GM13976 (cell line): Measurements from ENCODE around the gene MAD1L1.

Source experiments
- DNase-seq: peaks from one replicate; pipeline ENCODE4 v3.0.0; 2012; ENCODE audit warnings: low spot score
- CTCF ChIP-seq: IDR thresholded peaks from 2 replicates; pipeline ENCODE4 v1.5.1; 2012; ENCODE audit warnings: borderline replicate concordance, mild to moderate bottlenecking; ENCODE audit not compliant: insufficient read depth; ENCODE audit errors: extremely low read depth, missing control alignments, control extremely low read depth
- in situ Hi-C: fragments of 300-500 bp; cut with MboI; formaldehyde crosslinking; loops from one replicate; pipeline ENCODE4 v1.12.0; 2022; ENCODE audit warnings: low sequenced_read_pairs, mixed read lengths, inconsistent platforms; ENCODE audit not compliant: unreplicated experiment

MAD1L1 gene

DNA sequence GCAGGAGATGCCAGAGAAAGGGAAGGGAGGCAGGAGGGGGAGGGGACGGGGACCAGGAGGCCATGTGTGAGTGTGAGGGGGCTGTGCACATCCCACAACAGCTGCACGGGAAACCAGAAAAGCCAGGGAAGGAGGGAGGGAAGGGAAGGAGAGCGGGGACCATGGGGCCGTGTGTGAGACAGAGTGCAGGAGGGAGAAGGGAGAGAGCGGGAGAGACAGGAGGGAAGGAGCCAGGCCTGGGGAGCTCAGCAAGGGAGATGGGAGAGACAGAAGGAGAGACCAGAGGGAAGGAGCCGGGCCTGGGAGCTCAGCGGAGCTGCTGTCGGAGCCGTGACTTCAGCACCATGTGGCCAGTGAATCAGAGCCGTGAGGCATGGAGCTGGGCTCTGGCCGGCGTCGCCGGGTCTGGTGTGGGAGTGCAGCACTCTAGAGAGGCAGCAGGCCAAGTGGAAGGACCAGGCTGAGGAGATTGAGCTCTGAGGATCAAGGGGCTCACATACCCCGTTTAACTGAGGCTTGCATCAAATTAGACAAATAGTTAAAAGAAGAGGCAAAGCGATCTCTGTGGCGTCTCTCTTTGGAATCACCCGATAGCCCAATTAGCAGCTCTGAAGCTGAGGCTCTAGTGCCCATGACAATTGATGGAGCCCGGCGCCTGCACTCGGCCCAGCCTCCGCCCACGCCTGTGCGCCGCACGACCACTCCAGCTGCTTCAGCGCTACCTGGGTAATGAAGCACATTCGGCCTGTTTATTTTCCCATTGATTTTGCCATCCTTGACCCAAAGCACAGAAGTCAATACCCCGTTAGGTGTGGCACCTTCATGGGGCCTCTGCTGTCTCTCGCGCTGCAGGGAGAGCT, 150.4 kb downstream of the MAD1L1 start:
- TF ChIP-seq CTCF = no peak
- in situ Hi-C loops = no loop called here
- DNase-seq = no peak

- no peak for TF ChIP-seq CTCF
Observed at GRCh38 chr7:2081526-2082135, 151.1 kb downstream of the MAD1L1 start.

DNA sequence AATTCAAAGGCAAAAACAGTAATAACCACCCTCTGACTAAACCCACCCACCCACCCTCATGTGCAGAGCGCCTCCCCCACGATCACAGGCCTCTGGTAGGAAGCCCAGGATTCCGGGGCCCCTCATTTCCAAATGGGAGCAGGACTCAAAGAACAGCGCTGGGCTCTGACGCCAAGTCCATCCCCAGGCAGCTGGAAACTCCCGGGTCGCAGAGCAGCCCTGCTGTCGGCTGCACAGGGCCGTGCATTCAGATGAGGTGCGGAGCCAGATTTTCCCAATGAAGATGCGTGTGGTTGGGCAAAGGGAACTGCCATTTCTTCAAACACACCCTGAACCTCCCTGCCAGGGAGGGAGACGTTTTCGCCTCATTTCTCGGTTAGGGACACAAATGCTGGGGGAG, 152.3 kb downstream of the MAD1L1 start:
- no peak for TF ChIP-seq CTCF
- in situ Hi-C loops = no loop called here

More at GRCh38 chr7:2081526-2082135, 151.1 kb downstream of the MAD1L1 start:
- in situ Hi-C loops = no loop called here
- DNase-seq = no peak

DNA sequence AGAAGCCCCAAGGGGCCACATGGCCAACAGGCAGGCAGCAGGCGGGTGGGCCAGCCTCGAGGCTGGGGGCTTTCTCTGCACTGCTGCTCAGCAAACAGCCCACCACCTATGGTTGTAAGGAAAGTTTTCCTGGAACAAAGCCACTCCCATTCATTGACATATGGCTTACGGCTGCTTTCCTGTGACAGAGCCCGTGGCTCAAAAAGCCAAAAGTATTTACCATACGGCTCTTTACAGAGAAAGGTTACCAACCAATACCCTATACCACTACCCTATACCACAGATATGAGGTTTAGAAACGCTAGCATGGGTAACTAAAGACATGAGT, 152.7 kb downstream of the MAD1L1 start:
- TF ChIP-seq CTCF = no peak
- no peak for DNase-seq
- in situ Hi-C loops = no loop called here

More for the DNA sequence above, 152.3 kb downstream of the MAD1L1 start:
- DNase-seq = no peak

DNA sequence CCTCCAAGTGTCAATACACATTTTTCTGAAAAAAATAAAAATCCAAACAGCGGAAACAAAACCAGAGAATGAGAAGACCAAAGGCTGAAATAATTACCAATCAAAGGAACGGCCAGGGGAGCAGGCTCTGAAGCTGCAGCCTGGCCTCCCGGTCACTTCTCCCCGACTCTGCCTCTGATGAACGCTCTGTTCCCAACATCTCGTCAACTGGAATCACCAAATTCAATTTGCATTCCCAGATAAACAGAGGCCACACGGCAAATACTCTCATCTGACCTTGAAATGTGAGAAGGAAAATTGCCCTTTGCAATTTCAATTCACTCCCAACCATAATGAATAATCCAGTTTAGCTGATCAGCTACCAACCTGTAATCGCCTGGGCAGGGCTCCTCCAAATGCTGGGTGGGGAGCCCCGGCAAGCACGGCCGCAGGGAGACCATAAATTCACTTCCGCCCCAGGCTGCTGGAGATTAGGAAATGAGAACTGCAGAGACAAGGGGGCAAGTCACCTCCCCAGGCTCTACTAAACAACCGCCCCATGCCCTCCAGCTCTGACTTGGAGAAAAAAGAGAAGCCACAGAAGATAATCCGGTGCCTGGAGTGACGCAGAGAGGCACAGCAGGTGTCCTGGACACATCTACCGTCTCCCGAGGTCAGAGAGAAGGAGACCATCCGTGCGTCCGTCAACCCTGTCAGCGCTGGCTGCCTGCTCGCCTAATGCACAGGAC, 153.2 kb downstream of the MAD1L1 start:
- TF ChIP-seq CTCF = no peak
- in situ Hi-C loops = no loop called here
- no peak for DNase-seq

GRCh38 chr7:2078899-2079298, 153.8 kb downstream of the MAD1L1 start:
- DNase-seq = no peak
- TF ChIP-seq CTCF = no peak
- in situ Hi-C loops = no loop called here
